GM19099 (cell line): Measurements from ENCODE around the gene ABCA3.

Experiments used
- POLR2A ChIP-seq: IDR thresholded peaks from 3 replicates; pipeline ENCODE4 v1.6.1; 2011; ENCODE audit warnings: low read depth; ENCODE audit not compliant: insufficient read length; ENCODE audit errors: extremely low read depth

The ABCA3 gene

DNA sequence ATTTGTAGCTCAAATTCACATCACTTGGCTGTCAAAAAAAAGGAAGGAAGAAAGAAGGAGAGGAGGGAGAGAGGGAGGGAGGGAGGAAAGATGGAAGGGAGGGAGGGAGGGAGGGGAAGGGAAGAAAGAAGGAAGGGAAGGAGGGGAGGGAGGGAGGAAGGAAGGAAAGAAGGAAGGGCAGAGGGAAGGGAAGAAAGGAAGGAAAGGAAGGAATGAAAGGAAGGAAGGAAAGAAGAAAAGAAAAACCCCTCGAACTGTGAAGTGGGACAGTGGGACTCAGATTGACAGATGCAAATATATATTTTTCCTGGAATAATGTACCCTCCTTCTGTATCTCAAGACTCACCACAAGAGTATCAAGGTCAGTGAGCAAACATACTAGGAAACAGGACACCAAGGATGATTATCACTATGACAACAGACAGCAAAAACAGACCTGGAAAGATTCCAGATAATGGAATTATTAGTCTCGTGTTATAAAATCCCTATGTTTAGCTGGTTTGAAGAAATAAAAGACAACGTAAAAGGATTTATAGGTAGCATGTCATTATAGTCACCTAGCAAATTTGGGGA is 24.2 kb upstream of the ABCA3 start:
- TF ChIP-seq POLR2A: no peak

- no peak for TF ChIP-seq POLR2A
Measured at GRCh38 chr16:2362218-2362617, 21.7 kb upstream of the ABCA3 start.

GRCh38 chr16:2361129-2361528 is 20.6 kb upstream of the ABCA3 start:
- no peak for TF ChIP-seq POLR2A

DNA sequence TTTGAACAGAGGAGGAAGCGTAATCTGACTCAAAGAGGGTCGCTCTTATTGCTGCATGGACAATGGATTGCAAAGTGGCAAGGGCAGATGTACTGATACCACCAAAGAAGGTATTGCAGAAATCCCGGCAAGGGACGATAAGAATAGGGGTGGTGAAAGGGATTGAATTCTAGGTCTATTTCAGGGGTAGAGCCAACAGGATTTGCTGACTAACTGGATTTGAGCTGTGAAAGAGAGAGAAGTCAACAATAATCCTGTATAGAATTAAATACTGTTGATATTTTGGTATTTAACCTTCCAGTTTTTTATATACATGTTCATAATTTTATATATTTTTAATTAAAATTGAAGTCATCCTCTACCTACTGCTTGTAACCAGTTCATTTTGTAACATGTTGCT is 19.4 kb upstream of the ABCA3 start:
- TF ChIP-seq POLR2A: no peak

DNA sequence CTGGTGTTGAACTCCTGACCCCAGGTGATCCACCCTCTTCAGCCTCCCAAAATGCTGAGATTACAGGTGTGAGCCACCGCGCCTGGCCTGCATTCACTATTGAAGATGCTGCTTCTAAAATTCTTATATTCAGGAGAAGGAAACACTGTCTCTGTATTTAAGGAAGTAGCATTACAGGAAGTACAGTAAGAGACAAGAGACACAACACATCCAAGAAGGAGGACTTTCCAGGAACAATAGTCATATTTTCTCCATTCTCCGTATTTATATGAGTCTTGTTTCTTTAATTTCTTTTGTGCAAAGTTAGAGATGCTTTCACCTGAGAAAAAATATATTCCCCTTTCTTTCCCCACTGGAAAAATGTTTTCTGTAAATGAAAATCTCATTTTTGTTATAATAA is 18.3 kb upstream of the ABCA3 start:
- no peak for TF ChIP-seq POLR2A

GRCh38 chr16:2357331-2357730 is 16.8 kb upstream of the ABCA3 start:
- TF ChIP-seq POLR2A: no peak

GRCh38 chr16:2350500-2350899 is 10.0 kb upstream of the ABCA3 start:
- no peak for TF ChIP-seq POLR2A

DNA sequence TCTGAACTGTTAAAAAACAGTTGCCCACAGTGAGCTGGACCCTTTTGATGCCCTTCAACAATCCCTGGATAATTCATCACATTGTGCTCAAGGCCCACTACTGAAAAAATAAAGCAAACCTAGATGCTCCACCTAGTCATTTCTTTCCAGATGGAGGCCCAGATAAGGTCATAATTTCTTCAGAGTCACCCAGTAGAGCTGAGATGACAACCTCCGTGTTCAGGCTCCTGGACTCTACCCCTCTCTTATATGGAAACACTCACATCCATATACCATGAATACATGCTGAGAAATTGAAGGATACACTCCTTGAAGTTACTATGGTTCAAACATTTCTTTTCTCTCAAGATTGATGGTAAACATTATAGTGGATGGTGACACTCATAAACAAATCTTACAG is 2.7 kb upstream of the ABCA3 start:
- TF ChIP-seq POLR2A: no peak

- TF ChIP-seq POLR2A: no peak
Measured at GRCh38 chr16:2341456-2342447, 1.2 kb upstream of the ABCA3 start.

DNA sequence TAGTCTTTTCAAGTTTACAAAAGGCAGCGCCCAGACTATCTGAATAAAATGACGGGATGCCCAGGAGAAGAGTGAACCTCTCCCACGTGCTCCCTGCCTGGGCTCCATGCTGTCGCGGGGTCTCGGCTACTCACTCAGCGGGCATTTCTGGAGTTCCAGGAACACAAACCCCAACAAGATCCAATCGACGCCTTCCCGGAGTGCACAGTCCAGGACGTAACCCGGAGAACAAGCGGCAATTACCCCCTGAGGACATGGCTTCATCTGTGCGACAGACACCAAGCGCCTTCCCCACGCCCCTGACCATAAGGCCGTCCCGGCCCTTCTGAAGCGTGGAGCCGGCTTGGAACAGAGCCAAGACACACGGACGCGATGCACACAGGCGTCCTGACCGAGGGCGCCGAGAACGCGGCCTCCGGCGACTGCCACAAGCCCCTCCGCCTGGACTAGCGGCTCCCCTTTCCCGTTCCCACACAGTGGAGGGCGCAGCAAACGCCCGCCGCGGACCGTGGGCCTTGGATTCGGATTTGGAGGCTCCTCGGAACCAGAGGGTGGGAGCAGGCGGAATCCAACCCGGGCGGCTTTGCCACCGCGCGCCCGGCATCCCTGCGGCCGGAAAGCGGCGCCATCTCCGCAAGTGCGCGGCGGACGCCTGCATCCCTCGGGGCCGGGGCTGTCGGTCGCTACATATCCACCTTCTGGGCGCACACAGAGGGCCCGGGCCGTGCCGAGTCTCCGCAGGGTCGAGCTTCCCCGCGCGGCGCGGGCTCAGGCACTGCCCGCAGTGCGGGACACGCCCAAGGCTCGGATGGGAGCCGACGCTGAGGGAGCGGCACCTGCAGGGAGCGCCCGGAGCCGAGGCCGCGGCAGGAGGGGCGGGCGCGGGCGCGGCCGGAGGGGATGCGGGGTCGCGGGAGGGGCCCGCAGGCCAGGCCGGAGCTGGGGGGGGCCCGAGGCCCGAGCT is 725 bp downstream of the ABCA3 start:
- peak; percentile 5 for TF ChIP-seq POLR2A

- TF ChIP-seq POLR2A: no peak
Measured at GRCh38 chr16:2337431-2338296, 2.9 kb downstream of the ABCA3 start.

GRCh38 chr16:2335286-2335895 is 5.1 kb downstream of the ABCA3 start:
- no peak for TF ChIP-seq POLR2A

GRCh38 chr16:2333772-2334379 is 6.7 kb downstream of the ABCA3 start:
- TF ChIP-seq POLR2A: no peak

DNA sequence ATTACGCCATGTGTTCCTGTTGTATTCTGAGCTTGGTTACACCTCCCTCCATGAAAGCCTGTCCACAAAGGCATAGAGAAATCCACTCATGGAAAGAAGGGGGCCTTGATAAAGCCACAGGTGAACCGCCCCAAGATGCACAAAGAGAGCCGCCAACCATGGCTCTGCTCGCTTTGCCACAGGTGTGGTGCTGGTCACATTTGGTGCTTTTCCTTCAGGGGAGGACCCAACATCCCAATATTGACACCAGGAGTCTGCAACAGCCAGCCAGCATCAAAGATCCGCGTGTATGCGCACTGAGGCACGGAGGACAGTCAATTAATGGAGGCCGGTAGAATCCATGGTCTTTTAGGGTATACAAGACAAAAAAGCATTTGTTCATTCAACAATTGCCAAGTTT is 7.3 kb downstream of the ABCA3 start:
- no peak for TF ChIP-seq POLR2A

DNA sequence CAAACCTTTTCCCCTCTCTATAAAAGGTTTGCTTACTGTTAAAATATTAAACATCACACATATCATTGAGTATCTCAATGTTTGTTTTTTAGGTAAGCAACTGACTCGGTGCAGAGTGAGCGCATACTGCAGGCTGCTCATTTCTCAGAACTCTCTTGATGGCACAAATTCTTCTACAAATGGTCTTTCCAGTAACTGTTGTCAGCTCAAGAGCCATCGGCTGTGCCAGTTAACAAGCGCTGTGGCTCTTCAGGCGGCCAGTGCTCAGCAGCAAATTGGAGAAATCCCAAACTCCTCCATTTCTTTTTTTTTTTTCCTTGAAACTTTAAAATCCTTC is 8.6 kb downstream of the ABCA3 start:
- TF ChIP-seq POLR2A: no peak
